ENCODE data around the gene LGR5.

The LGR5 gene

GRCh38 chr12:71448150-71448581 is 8.6 kb downstream of the LGR5 start:
- H3K27ac Mint-ChIP-seq: no peak overlapping the region
- no peaks in the 10 kb centered on the region for H3K4me1 Mint-ChIP-seq (ENCODE audit: low read depth)
- H3K27me3 Mint-ChIP-seq: peaks cover 49% of the 10 kb centered on the region
- H3K36me3 Mint-ChIP-seq (ENCODE audit: low read depth): no peaks in the 10 kb centered on the region
- H3K9me3 Mint-ChIP-seq: no peaks in the 10 kb centered on the region
- DNase-seq: no peak
- no peak overlapping the region for H3K4me3 Mint-ChIP-seq

GRCh38 chr12:71449373-71450070 is 9.9 kb downstream of the LGR5 start:
- Mint-ChIP-seq H3K27ac (no peak overlapping the region), H3K27me3 (peaks cover 52% of the 10 kb centered on the region), H3K36me3 (ENCODE audit: low read depth) (no peaks in the 10 kb centered on the region)

GRCh38 chr12:71452006-71452405 is 12.4 kb downstream of the LGR5 start:
- Mint-ChIP-seq H3K4me1 (ENCODE audit: low read depth) (no peaks in the 10 kb centered on the region), H3K36me3 (ENCODE audit: low read depth) (no peaks in the 10 kb centered on the region), H3K27me3 (peaks cover 46% of the 10 kb centered on the region), H3K27ac (no peak overlapping the region), H3K9me3 (no peaks in the 10 kb centered on the region), H3K4me3 (no peak overlapping the region)
- DNase-seq: no peak

More at GRCh38 chr12:71449373-71450070, 9.9 kb downstream of the LGR5 start:
- no peak overlapping the region for H3K4me3 Mint-ChIP-seq
- no peaks in the 10 kb centered on the region for H3K9me3 Mint-ChIP-seq
- DNase-seq: no peak
- H3K4me1 Mint-ChIP-seq (ENCODE audit: low read depth): no peaks in the 10 kb centered on the region

GRCh38 chr12:71455028-71455737 is 15.6 kb downstream of the LGR5 start:
- no peak overlapping the region for H3K27ac Mint-ChIP-seq
- DNase-seq: no peak
- no peaks in the 10 kb centered on the region for H3K9me3 Mint-ChIP-seq
- no peaks in the 10 kb centered on the region for H3K36me3 Mint-ChIP-seq (ENCODE audit: low read depth)
- H3K27me3 Mint-ChIP-seq: peaks cover 34% of the 10 kb centered on the region
- H3K4me3 Mint-ChIP-seq: no peak overlapping the region
- H3K4me1 Mint-ChIP-seq (ENCODE audit: low read depth): no peaks in the 10 kb centered on the region

- DNase-seq: no peak
- Mint-ChIP-seq H3K4me3 (no peak overlapping the region), H3K9me3 (no peaks in the 10 kb centered on the region), H3K27me3 (peaks cover 31% of the 10 kb centered on the region), H3K36me3 (ENCODE audit: low read depth) (no peaks in the 10 kb centered on the region), H3K4me1 (ENCODE audit: low read depth) (no peaks in the 10 kb centered on the region), H3K27ac (no peak overlapping the region)
Observed at GRCh38 chr12:71456316-71456715, 16.7 kb downstream of the LGR5 start.

- Mint-ChIP-seq H3K4me3 (no peak overlapping the region), H3K27ac (no peak overlapping the region), H3K9me3 (no peaks in the 10 kb centered on the region), H3K27me3 (peaks cover 24% of the 10 kb centered on the region), H3K36me3 (ENCODE audit: low read depth) (no peaks in the 10 kb centered on the region), H3K4me1 (ENCODE audit: low read depth) (no peaks in the 10 kb centered on the region)
- DNase-seq: no peak
Observed at GRCh38 chr12:71456990-71457389, 17.4 kb downstream of the LGR5 start.

GRCh38 chr12:71460318-71460717 is 20.7 kb downstream of the LGR5 start:
- DNase-seq: no peak
- Mint-ChIP-seq H3K27ac (no peak overlapping the region), H3K36me3 (ENCODE audit: low read depth) (no peaks in the 10 kb centered on the region)

GRCh38 chr12:71460850-71461609 is 21.4 kb downstream of the LGR5 start:
- H3K27ac Mint-ChIP-seq: no peak overlapping the region
- no peak overlapping the region for H3K4me3 Mint-ChIP-seq
- H3K4me1 Mint-ChIP-seq (ENCODE audit: low read depth): no peaks in the 10 kb centered on the region
- H3K36me3 Mint-ChIP-seq (ENCODE audit: low read depth): no peaks in the 10 kb centered on the region
- peaks cover 13% of the 10 kb centered on the region for H3K27me3 Mint-ChIP-seq
- no peaks in the 10 kb centered on the region for H3K9me3 Mint-ChIP-seq
- no peak for DNase-seq

More at GRCh38 chr12:71460318-71460717, 20.7 kb downstream of the LGR5 start:
- H3K4me3 Mint-ChIP-seq: no peak overlapping the region
- peaks cover 7% of the 10 kb centered on the region for H3K27me3 Mint-ChIP-seq
- H3K9me3 Mint-ChIP-seq: no peaks in the 10 kb centered on the region
- no peaks in the 10 kb centered on the region for H3K4me1 Mint-ChIP-seq (ENCODE audit: low read depth)

GRCh38 chr12:71461787-71462328 is 22.3 kb downstream of the LGR5 start:
- no peaks in the 10 kb centered on the region for H3K4me1 Mint-ChIP-seq (ENCODE audit: low read depth)
- no peaks in the 10 kb centered on the region for H3K9me3 Mint-ChIP-seq
- H3K27ac Mint-ChIP-seq: no peak overlapping the region
- peaks cover 13% of the 10 kb centered on the region for H3K27me3 Mint-ChIP-seq
- no peaks in the 10 kb centered on the region for H3K36me3 Mint-ChIP-seq (ENCODE audit: low read depth)
- DNase-seq: no peak
- no peak overlapping the region for H3K4me3 Mint-ChIP-seq

GRCh38 chr12:71465796-71466195 is 26.2 kb downstream of the LGR5 start:
- H3K27me3 Mint-ChIP-seq: peaks cover 14% of the 10 kb centered on the region

GRCh38 chr12:71469258-71469750 is 29.7 kb downstream of the LGR5 start:
- peaks cover 15% of the 10 kb centered on the region for H3K27me3 Mint-ChIP-seq
- no peaks in the 10 kb centered on the region for H3K9me3 Mint-ChIP-seq
- H3K4me1 Mint-ChIP-seq (ENCODE audit: low read depth): no peaks in the 10 kb centered on the region
- no peak overlapping the region for H3K4me3 Mint-ChIP-seq
- no peak overlapping the region for H3K27ac Mint-ChIP-seq
- no peak for DNase-seq
- H3K36me3 Mint-ChIP-seq (ENCODE audit: low read depth): no peaks in the 10 kb centered on the region

More at GRCh38 chr12:71465796-71466195, 26.2 kb downstream of the LGR5 start:
- no peak overlapping the region for H3K4me3 Mint-ChIP-seq
- no peaks in the 10 kb centered on the region for H3K36me3 Mint-ChIP-seq (ENCODE audit: low read depth)
- no peak overlapping the region for H3K27ac Mint-ChIP-seq
- no peaks in the 10 kb centered on the region for H3K9me3 Mint-ChIP-seq
- no peak for DNase-seq
- H3K4me1 Mint-ChIP-seq (ENCODE audit: low read depth): no peaks in the 10 kb centered on the region

- DNase-seq: no peak
- Mint-ChIP-seq H3K4me3 (no peak overlapping the region), H3K27me3 (peaks cover 13% of the 10 kb centered on the region)
Observed at GRCh38 chr12:71472441-71472911, 32.9 kb downstream of the LGR5 start.

GRCh38 chr12:71474791-71475190 is 35.2 kb downstream of the LGR5 start:
- Mint-ChIP-seq H3K27ac (no peak overlapping the region), H3K27me3 (peaks cover 21% of the 10 kb centered on the region), H3K4me1 (ENCODE audit: low read depth) (no peaks in the 10 kb centered on the region), H3K9me3 (no peaks in the 10 kb centered on the region), H3K36me3 (ENCODE audit: low read depth) (no peaks in the 10 kb centered on the region), H3K4me3 (no peak overlapping the region)
- no peak for DNase-seq

More at GRCh38 chr12:71472441-71472911, 32.9 kb downstream of the LGR5 start:
- H3K36me3 Mint-ChIP-seq (ENCODE audit: low read depth): no peaks in the 10 kb centered on the region
- no peaks in the 10 kb centered on the region for H3K4me1 Mint-ChIP-seq (ENCODE audit: low read depth)
- no peaks in the 10 kb centered on the region for H3K9me3 Mint-ChIP-seq
- H3K27ac Mint-ChIP-seq: no peak overlapping the region

GRCh38 chr12:71475280-71475679 is 35.7 kb downstream of the LGR5 start:
- Mint-ChIP-seq H3K4me1 (ENCODE audit: low read depth) (no peaks in the 10 kb centered on the region), H3K9me3 (no peaks in the 10 kb centered on the region), H3K36me3 (ENCODE audit: low read depth) (no peaks in the 10 kb centered on the region), H3K27ac (no peak overlapping the region), H3K27me3 (peaks cover 19% of the 10 kb centered on the region), H3K4me3 (no peak overlapping the region)
- no peak for DNase-seq

All from activated T-cell treated with anti-CD3 and anti-CD28 coated beads, Interleukin-2, amount 50 U/mL, for 24 hours (primary cell).